HepG2 (cell line): ENCODE data around the gene KCNH6. TPM values are rescaled to one million over a fixed set of nuclear protein-coding genes. Genes with fewer than 3 reads are reported as not detected.

Source experiments
- ATAC-seq: fragments of 200-7000 bp; cut with Tn5 transposase; 3 replicates; pipeline ENCODE4 v1.9.1; 2020; ENCODE audit warnings: mild to moderate bottlenecking, moderate library complexity
- BruUV-seq: library from RNA; stranded (reverse); fragments of 400-500 nt; replicated peaks from 2 replicates; lab custom pipeline; 2021; lab: Mats Ljungman, UMichigan
- CTCF ChIA-PET: fragments of 300-600 bp; formaldehyde crosslinking; extraction: SDS; loops from one replicate; lab custom pipeline; 2021; ENCODE audit warnings: low total read pairs, inconsistent platforms, low intra/inter-chr PET ratio; lab: Yijun Ruan, JAX
- POLR2A ChIA-PET: fragments of 350-600 bp; sonication (Branson Sonifier 250); formaldehyde crosslinking; loops from one replicate; lab custom pipeline; 2020; ENCODE audit warnings: antibody characterized with exemption, inconsistent platforms; lab: Yijun Ruan, JAX
- DNase-seq: peaks from one replicate; pipeline ENCODE4 v3.0.0-alpha.2; 2015; ENCODE audit warnings: low spot score
- FAIRE-seq: peaks from 3 replicates; lab custom pipeline; 2011; peaks lifted over from hg19 to GRCh38; lab: Jason Lieb, UNC
- H2AFZ ChIP-seq: one replicate; pipeline ENCODE4 v1.6.1; 2011; ENCODE audit warnings: low read length, inconsistent platforms
- H3K27ac ChIP-seq: fragments of 300-600 bp; 3 replicates; pipeline ENCODE4 v1.8.0; 2011; ENCODE audit warnings: mixed run types, mild to moderate bottlenecking, mixed read lengths, low read length, inconsistent platforms; ENCODE audit not compliant: insufficient read depth; ENCODE audit errors: extremely low read length
- H3K27me3 ChIP-seq, 2 experiments: fragments of 200-600 bp in 1 of 2; 2 replicates in 1 of 2; 3 replicates in 1 of 2; pipeline versions ENCODE4 v1.6.0 to v1.8.0; 2011; ENCODE audit warnings: low read length in 2 of 2, mild to moderate bottlenecking in 2 of 2, moderate library complexity in 2 of 2, inconsistent platforms in 1 of 2; ENCODE audit not compliant: insufficient read depth in 2 of 2, control insufficient read depth in 1 of 2
- H3K36me3 ChIP-seq, 2 experiments: fragments of 200-600 bp in 1 of 2; replicated peaks in 1 of 2; 2 replicates in 1 of 2; 3 replicates in 1 of 2; pipeline versions ENCODE4 v1.5.1 to v1.8.0; 2011; ENCODE audit warnings: low read length in 2 of 2, inconsistent platforms in 1 of 2; ENCODE audit not compliant: insufficient read depth in 2 of 2, control insufficient read depth in 1 of 2
- H3K4me1 ChIP-seq: 2 replicates; pipeline ENCODE4 v1.5.1; 2012; ENCODE audit warnings: low read length, inconsistent platforms; ENCODE audit not compliant: insufficient read depth
- H3K4me2 ChIP-seq: 2 replicates; pipeline ENCODE4 v1.6.0; 2011; ENCODE audit warnings: low read depth, low read length, inconsistent platforms
- H3K4me3 ChIP-seq, 3 experiments: fragments of 200-600 bp in 1 of 3; sonication (generic), shearing (Covaris generic) in 1 of 3; replicated peaks in 1 of 3; 2 replicates each; pipeline ENCODE4 v1.5.1; 2011 to 2016; ENCODE audit warnings: low read length in 3 of 3, inconsistent platforms in 2 of 3, low read depth in 2 of 3, mild to moderate bottlenecking in 2 of 3, control low read depth in 1 of 3, mixed read lengths in 1 of 3; ENCODE audit not compliant: insufficient read depth in 1 of 3
- H3K79me2 ChIP-seq: one replicate; pipeline ENCODE4 v1.6.1; 2011; ENCODE audit warnings: low read length, inconsistent platforms; ENCODE audit not compliant: insufficient read depth
- H3K9ac ChIP-seq: 2 replicates; pipeline ENCODE4 v1.6.0; 2011; ENCODE audit warnings: mild to moderate bottlenecking, low read depth, low read length, inconsistent platforms; ENCODE audit not compliant: insufficient read depth
- H3K9me3 ChIP-seq: 2 replicates; pipeline ENCODE4 v1.5.1; 2012; ENCODE audit warnings: mild to moderate bottlenecking, low read length
- H4K20me1 ChIP-seq: 2 replicates; pipeline ENCODE4 v1.6.0; 2011; ENCODE audit warnings: inconsistent platforms, mild to moderate bottlenecking, low read length, moderate library complexity; ENCODE audit not compliant: insufficient read depth
- CCDC6 ChIP-seq: sonication (generic); formaldehyde crosslinking; IDR thresholded peaks from 2 replicates; pipeline ENCODE4 v1.8.1; 2022; ENCODE audit warnings: mild to moderate bottlenecking, missing genetic modification reagents, moderate library complexity
- ETV6 ChIP-seq: sonication (generic); formaldehyde crosslinking; conservative IDR thresholded peaks from 2 replicates; pipeline ENCODE4 v1.4.0; 2020; ENCODE audit warnings: missing genetic modification reagents
- NFIC ChIP-seq: IDR thresholded peaks from 2 replicates; pipeline ENCODE4 v1.6.1; 2012; ENCODE audit warnings: mild to moderate bottlenecking, low read length, inconsistent platforms
- SP2 ChIP-seq: sonication (generic); formaldehyde crosslinking; IDR thresholded peaks from 2 replicates; pipeline ENCODE4 v1.5.1; 2020; ENCODE audit warnings: mild to moderate bottlenecking, missing genetic modification reagents
- THAP11 ChIP-seq: IDR thresholded peaks from 2 replicates; pipeline ENCODE4 v1.6.1; 2016; ENCODE audit warnings: missing biosample characterization, missing genetic modification reagents
- TIGD3 ChIP-seq: sonication (generic); formaldehyde crosslinking; IDR thresholded peaks from 2 replicates; pipeline ENCODE4 v1.5.1; 2020; ENCODE audit warnings: mild to moderate bottlenecking, missing genetic modification reagents, borderline replicate concordance
- TMF1 ChIP-seq: sonication (generic); formaldehyde crosslinking; IDR thresholded peaks from 2 replicates; pipeline ENCODE4 v1.8.1; 2022; ENCODE audit warnings: low read depth, missing genetic modification reagents
- ZBTB1 ChIP-seq: sonication (generic); formaldehyde crosslinking; IDR thresholded peaks from 2 replicates; pipeline ENCODE4 v1.4.0; 2020; ENCODE audit warnings: missing genetic modification reagents, borderline replicate concordance
- ZNF563 ChIP-seq: sonication (generic); formaldehyde crosslinking; IDR thresholded peaks from 2 replicates; pipeline ENCODE4 v1.8.0; 2022; ENCODE audit warnings: mild to moderate bottlenecking, moderate library complexity, missing genetic modification reagents
- ZNF629 ChIP-seq: sonication (generic); formaldehyde crosslinking; conservative IDR thresholded peaks from 2 replicates; pipeline ENCODE4 v1.5.0; 2020; ENCODE audit warnings: missing genetic modification reagents
- WGBS: methylation state at CpG from one replicate; pipeline ENCODE4 v1.1.6; 2017; ENCODE audit warnings: low lambda C conversion rate; 5-methylcytosine and 5-hydroxymethylcytosine counted together
- in situ Hi-C: cut with HindIII; loops from 2 replicates; pipeline ENCODE4 v1.10.0; 2017; ENCODE audit warnings: low pct_unique_long_range_greater_than_20kb; ENCODE audit not compliant: extremely low pct_ligation_motif_present
- intact Hi-C: fragments of 100-400 bp; cut with micrococcal nuclease; formaldehyde crosslinking; loops from one replicate; pipeline ENCODE4 v1.10.0; 2022; ENCODE audit not compliant: unreplicated experiment
- polyA plus RNA-seq, 8 experiments: library from polyadenylated mRNA; depleted of rRNA in 3 of 8; stranded (reverse) in 7 of 8; unstranded in 1 of 8; fragments of >200 nt; fragmentation: Illumina TruSeq in 4 of 8; extraction: Trizol in 4 of 8; gene quantifications; 2 replicates each; pipeline versions ENCODE4 v1.2.1 to v1.2.3, GENCODE V29; 2011 to 2016; ENCODE audit warnings: low read depth in 4 of 8, missing spikeins in 1 of 8, mixed read lengths in 1 of 8; ENCODE audit not compliant: insufficient read depth in 1 of 8
- total RNA-seq, 5 experiments: library from RNA; depleted of rRNA; stranded (reverse); fragments of >200 nt; fragmentation: Illumina TruSeq; extraction: Trizol; gene quantifications; 2 replicates each; pipeline ENCODE4 v1.2.3, GENCODE V29; 2016; ENCODE audit warnings: low read depth in 1 of 5
- TF ChIP-seq, protein P1 (sequence below): sonication (generic); formaldehyde crosslinking; IDR thresholded peaks from 2 replicates; pipeline ENCODE4 v1.5.0; 2020; ENCODE audit warnings: missing genetic modification reagents, mild to moderate bottlenecking, borderline replicate concordance
- TF ChIP-seq, protein P2 (sequence below): IDR thresholded peaks from 2 replicates; pipeline ENCODE4 v1.6.1; 2012; ENCODE audit warnings: inconsistent platforms
- TF ChIP-seq, protein P3 (sequence below): sonication (generic); formaldehyde crosslinking; IDR thresholded peaks from 2 replicates; pipeline ENCODE4 v1.4.0; 2020; ENCODE audit warnings: missing genetic modification reagents

The KCNH6 gene
- total and polyA plus RNA-seq, 2 of the 13 experiments (the other 11 are each of a cell fraction or from before 2014, with no cell fraction given): 0.05 to 0.18 TPM

DNA sequence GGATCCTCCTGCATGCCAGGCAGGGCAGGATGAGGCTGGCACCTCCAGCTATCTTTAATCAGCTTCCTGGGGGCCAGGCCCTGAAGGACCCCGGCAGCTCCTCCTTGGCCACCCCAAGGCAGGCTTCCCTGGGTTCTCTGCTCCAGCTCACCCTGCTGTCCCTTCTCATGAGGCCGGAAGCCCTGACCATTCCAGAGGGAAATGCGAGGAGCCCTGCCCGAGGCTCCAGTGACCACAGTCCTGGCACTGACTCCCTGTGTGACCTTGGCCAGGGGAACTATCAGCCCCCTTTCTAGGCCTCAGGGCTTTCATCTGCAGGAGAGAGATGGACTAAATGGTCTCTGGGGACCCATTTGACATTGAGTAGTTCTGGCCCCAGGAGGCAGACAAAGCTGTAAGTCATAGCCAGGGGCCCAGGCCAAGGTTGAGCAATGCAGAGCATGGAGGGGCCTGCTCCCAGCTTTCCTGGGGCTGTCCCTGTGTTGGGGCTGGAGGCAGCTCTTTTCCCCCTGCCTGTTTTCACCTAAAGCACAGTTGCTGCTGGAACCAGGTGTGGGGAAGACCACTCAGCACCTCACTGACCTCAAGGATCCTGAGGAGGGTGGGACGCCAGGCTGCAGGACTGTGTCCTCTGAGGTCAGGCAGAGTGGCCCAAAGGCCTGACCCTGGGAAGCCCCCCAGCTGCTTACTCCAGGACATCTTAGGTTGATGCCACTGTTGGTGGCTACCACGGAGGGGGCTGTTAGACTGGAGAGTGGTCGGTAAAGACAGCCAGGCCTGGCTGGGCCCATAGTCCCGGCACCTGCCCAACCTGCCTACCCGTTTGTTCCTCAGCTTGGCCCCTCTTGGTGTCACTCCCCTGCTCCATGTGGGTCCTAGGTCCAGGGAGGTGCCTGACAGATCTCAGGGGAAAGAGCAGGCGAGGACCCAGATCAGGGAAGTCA lies 8.1 kb downstream of the KCNH6 start (continued):
- TF ChIP-seq SP2 (CRISPR knock-in tag): no peak
- TF ChIP-seq ETV6 (CRISPR knock-in tag): no peak
- TF ChIP-seq, protein P1, sequence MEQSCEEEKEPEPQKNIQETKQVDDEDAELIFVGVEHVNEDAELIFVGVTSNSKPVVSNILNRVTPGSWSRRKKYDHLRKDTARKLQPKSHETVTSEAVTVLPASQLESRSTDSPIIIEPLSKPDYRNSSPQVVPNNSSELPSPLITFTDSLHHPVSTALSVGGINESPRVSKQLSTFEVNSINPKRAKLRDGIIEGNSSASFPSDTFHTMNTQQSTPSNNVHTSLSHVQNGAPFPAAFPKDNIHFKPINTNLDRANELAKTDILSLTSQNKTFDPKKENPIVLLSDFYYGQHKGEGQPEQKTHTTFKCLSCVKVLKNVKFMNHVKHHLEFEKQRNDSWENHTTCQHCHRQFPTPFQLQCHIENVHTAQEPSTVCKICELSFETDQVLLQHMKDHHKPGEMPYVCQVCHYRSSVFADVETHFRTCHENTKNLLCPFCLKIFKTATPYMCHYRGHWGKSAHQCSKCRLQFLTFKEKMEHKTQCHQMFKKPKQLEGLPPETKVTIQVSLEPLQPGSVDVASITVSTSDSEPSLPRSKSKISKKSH (CRISPR knock-in tag): peak; percentile 56; the same call in 1 of the 2 replicates
- no peak for TF ChIP-seq ZBTB1 (CRISPR knock-in tag)
- 0 out of 2 replicates have a peak, but pooled peaks have one; percentile 39 for TF ChIP-seq TMF1
- no peak for TF ChIP-seq NFIC
- TF ChIP-seq, protein P2, sequence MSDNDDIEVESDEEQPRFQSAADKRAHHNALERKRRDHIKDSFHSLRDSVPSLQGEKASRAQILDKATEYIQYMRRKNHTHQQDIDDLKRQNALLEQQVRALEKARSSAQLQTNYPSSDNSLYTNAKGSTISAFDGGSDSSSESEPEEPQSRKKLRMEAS: peak; percentile 85
- TF ChIP-seq CCDC6 (CRISPR knock-in tag): peak; percentile 79; the same call in 1 of the 2 replicates
- peak; percentile 66 for TF ChIP-seq ZNF629 (CRISPR knock-in tag)

DNA sequence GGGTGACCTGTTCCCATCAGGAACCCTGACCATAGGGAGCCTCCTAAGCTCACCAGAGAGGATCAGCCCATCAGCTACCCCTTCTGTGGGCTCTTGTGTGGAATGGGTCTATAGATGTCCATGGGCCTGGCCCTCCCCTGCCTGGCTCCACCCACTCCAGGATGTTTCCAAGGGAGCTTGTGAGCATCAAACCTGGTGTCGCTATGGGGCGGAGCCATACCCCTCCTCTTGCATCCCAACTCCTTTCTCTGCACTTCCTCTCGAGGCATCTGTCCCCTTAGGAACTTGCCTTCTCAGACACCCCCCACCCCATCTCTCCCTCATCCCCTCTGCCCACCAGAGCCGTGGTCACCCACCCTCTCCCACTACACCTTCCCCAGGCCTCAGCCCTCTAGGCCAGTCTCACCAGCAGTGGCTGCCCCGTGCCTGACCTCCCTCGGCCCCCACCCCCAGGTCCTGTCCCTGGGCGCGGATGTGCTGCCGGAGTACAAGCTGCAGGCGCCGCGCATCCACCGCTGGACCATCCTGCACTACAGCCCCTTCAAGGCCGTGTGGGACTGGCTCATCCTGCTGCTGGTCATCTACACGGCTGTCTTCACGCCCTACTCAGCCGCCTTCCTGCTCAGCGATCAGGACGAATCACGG lies 10.4 kb downstream of the KCNH6 start:
- H3K36me3 ChIP-seq: no peaks in the 10 kb centered on the region
- H4K20me1 ChIP-seq: no peaks in the 10 kb centered on the region
- no peak overlapping the region for H3K4me3 ChIP-seq
- H3K9ac ChIP-seq: no peak overlapping the region
- H2AFZ ChIP-seq: no peak overlapping the region
- H3K27me3 ChIP-seq: peaks cover 8 to 28% of the 10 kb centered on the region in 2 experiments
- CTCF ChIA-PET: no interaction called here
- no peaks in the 10 kb centered on the region for H3K79me2 ChIP-seq
- H3K27ac ChIP-seq: no peak overlapping the region
- POLR2A ChIA-PET: no interaction called here
- no peak for FAIRE-seq
- 62% methylated on average over 20 of the region's 20 CpGs for WGBS
- intact Hi-C loops (no loop called here), in situ Hi-C loops (no loop called here)
- H3K4me1 ChIP-seq: peaks cover 44% of the 10 kb centered on the region
- no peak for TF ChIP-seq TIGD3 (CRISPR knock-in tag)
- TF ChIP-seq, protein P3, sequence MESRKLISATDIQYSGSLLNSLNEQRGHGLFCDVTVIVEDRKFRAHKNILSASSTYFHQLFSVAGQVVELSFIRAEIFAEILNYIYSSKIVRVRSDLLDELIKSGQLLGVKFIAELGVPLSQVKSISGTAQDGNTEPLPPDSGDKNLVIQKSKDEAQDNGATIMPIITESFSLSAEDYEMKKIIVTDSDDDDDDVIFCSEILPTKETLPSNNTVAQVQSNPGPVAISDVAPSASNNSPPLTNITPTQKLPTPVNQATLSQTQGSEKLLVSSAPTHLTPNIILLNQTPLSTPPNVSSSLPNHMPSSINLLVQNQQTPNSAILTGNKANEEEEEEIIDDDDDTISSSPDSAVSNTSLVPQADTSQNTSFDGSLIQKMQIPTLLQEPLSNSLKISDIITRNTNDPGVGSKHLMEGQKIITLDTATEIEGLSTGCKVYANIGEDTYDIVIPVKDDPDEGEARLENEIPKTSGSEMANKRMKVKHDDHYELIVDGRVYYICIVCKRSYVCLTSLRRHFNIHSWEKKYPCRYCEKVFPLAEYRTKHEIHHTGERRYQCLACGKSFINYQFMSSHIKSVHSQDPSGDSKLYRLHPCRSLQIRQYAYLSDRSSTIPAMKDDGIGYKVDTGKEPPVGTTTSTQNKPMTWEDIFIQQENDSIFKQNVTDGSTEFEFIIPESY: peak; percentile 38; the same call in 1 of the 2 replicates
- TF ChIP-seq THAP11 (CRISPR knock-in tag): no peak
- no peak for TF ChIP-seq ZNF563 (CRISPR knock-in tag)
- TF ChIP-seq, all 625 proteins: peak for 1
- BruUV-seq: no TSS peak
- Histone ChIP-seq H3K9me3 (no peaks in the 10 kb centered on the region), H3K4me2 (no peak overlapping the region)
- ATAC-seq: no peak
- no peak for DNase-seq
